ENCODE results near the gene ZNF576. TPM values are rescaled to one million over a fixed set of nuclear protein-coding genes. Genes with fewer than 3 reads are reported as not detected.

The ZNF576 gene
- total and polyA plus RNA-seq, 9 of the 15 experiments (the other 6 are each of a cell fraction or from before 2014, with no cell fraction given) = 6.8 to 18.2 (median 12.2) TPM

GRCh38 chr19:43619262-43620060 is 23.1 kb downstream of the ZNF576 start, which contains the start of gene ZNF428 (continued):
- TF ChIP-seq ATF6 (CRISPR knock-in tag; IDR thresholded peaks at IDR 0.05) (no peak; the same call in 1 of the 2 replicates), GTF2E2 (tag; IDR thresholded peaks at IDR 0.05) (peak; percentile 47; the same call in 1 of the 2 replicates), BACH1 (tag; IDR thresholded peaks at IDR 0.05) (no peak), ETS1 (conservative IDR thresholded peaks at IDR 0.05; ENCODE audit: control insufficient read depth, low read depth, low read length) (peak; percentile 53; the same call in 1 of the 2 replicates), GTF2B (IDR thresholded peaks at IDR 0.05; ENCODE audit: extremely low read depth, insufficient read length) (no peak), RNF219 (CRISPR knock-in tag; IDR thresholded peaks at IDR 0.05) (no peak), MAFK (IDR thresholded peaks at IDR 0.05; ENCODE audit: low read length) (no peak), FUS (optimal IDR thresholded peaks at IDR 0.05; ENCODE audit: low read depth, low read length) (peak; percentile 95), EWSR1 (IDR thresholded peaks at IDR 0.05; ENCODE audit: borderline replicate concordance, low read depth, partially characterized antibody) (no peak), EP400 (IDR thresholded peaks at IDR 0.05) (peak; percentile 72; the same call in 1 of the 2 replicates), ZNF134 (CRISPR knock-in tag; conservative IDR thresholded peaks at IDR 0.05) (no peak), ADNP (tag; IDR thresholded peaks at IDR 0.05) (no peak), NUFIP1 (IDR thresholded peaks at IDR 0.05; ENCODE audit: partially characterized antibody) (no peak), GABPB2 (CRISPR knock-in tag; conservative IDR thresholded peaks at IDR 0.05) (no peak), ZNF174 (CRISPR knock-in tag; IDR thresholded peaks at IDR 0.05) (no peak), LCOR (CRISPR knock-in tag; IDR thresholded peaks at IDR 0.05) (no peak)
- TF ChIP-seq, protein P1, sequence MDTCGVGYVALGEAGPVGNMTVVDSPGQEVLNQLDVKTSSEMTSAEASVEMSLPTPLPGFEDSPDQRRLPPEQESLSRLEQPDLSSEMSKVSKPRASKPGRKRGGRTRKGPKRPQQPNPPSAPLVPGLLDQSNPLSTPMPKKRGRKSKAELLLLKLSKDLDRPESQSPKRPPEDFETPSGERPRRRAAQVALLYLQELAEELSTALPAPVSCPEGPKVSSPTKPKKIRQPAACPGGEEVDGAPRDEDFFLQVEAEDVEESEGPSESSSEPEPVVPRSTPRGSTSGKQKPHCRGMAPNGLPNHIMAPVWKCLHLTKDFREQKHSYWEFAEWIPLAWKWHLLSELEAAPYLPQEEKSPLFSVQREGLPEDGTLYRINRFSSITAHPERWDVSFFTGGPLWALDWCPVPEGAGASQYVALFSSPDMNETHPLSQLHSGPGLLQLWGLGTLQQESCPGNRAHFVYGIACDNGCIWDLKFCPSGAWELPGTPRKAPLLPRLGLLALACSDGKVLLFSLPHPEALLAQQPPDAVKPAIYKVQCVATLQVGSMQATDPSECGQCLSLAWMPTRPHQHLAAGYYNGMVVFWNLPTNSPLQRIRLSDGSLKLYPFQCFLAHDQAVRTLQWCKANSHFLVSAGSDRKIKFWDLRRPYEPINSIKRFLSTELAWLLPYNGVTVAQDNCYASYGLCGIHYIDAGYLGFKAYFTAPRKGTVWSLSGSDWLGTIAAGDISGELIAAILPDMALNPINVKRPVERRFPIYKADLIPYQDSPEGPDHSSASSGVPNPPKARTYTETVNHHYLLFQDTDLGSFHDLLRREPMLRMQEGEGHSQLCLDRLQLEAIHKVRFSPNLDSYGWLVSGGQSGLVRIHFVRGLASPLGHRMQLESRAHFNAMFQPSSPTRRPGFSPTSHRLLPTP (IDR thresholded peaks at IDR 0.05; ENCODE audit: borderline replicate concordance, extremely low read depth, insufficient read length) = no peak
- TF ChIP-seq, protein P2, sequence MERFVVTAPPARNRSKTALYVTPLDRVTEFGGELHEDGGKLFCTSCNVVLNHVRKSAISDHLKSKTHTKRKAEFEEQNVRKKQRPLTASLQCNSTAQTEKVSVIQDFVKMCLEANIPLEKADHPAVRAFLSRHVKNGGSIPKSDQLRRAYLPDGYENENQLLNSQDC (CRISPR knock-in tag; IDR thresholded peaks at IDR 0.05) = peak; percentile 49; the same call in 1 of the 2 replicates
